ENCODE data around the gene MEF2C.

The MEF2C gene

GRCh38 chr5:88677943-88678769, 204.8 kb downstream of the MEF2C start:
- H3K9me3 Mint-ChIP-seq: no peaks in the 10 kb centered on the region
- H3K4me1 Mint-ChIP-seq (ENCODE audit: low read depth): peaks cover 41% of the 10 kb centered on the region
- peaks cover 87% of the 10 kb centered on the region for H3K27me3 Mint-ChIP-seq
- H3K4me3 Mint-ChIP-seq: no peak overlapping the region
- peaks cover 4% of the 10 kb centered on the region for H3K36me3 Mint-ChIP-seq (ENCODE audit: low read depth)
- no peak overlapping the region for H3K27ac Mint-ChIP-seq

GRCh38 chr5:88677376-88677895, 205.5 kb downstream of the MEF2C start:
- H3K9me3 Mint-ChIP-seq: no peaks in the 10 kb centered on the region
- no peak overlapping the region for H3K27ac Mint-ChIP-seq
- H3K27me3 Mint-ChIP-seq: peaks cover 86% of the 10 kb centered on the region
- no peak overlapping the region for H3K4me3 Mint-ChIP-seq
- peaks cover 41% of the 10 kb centered on the region for H3K4me1 Mint-ChIP-seq (ENCODE audit: low read depth)
- H3K36me3 Mint-ChIP-seq (ENCODE audit: low read depth): peaks cover 4% of the 10 kb centered on the region

- Mint-ChIP-seq H3K9me3 (no peaks in the 10 kb centered on the region), H3K27ac (peak overlapping the region; percentile 3), H3K4me1 (ENCODE audit: low read depth) (peaks cover 41% of the 10 kb centered on the region), H3K27me3 (peaks cover 87% of the 10 kb centered on the region), H3K36me3 (ENCODE audit: low read depth) (peaks cover 4% of the 10 kb centered on the region), H3K4me3 (peak overlapping the region; percentile 33)
Measured at GRCh38 chr5:88676637-88677375, 206.2 kb downstream of the MEF2C start.

DNA sequence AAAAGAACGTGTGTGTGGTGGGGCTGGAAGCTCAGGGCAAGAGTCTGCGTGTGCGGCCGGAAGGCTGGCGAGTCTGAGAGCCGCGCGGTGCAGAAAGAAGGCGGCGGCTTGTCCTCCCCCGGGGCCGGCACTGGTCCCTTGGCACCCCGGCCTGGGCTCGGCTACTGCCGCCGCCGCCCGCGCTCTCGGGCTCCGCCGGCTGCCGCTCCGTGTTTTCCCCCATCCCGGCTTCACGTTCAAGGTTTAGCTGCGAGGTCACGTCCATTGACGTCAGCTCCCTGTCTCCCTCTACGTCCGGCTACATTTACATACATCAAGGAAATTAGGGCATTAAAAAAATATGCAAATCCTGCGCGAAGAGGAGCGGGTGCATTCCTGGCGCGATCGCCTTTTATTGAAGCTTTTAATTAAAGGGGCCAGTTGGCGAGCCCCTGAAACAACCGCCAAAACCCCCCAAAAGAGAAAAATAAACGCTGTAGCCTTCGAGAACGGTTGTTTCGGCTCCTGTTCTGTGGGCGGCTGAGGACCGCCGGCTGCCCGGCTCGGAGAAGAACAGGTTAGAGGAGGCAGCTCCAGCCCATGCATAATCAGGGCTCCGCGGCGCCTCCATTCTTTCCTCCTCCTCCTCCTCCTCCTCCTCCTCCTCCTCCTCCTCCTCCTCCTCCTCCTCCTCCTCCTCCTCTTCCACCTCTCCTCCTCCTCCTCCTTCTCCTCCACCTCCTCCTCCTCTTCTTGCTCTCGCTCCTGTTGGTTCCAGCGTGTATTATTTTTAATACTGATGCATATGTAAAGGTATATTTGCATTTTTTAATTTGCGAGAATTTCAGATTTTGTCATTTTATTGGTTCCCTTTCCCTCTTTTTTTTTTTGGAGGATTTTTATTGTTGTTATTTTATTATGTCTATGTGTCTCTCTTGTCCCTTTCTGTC, 207.0 kb downstream of the MEF2C start:
- no peaks in the 10 kb centered on the region for H3K9me3 Mint-ChIP-seq
- peaks cover 87% of the 10 kb centered on the region for H3K27me3 Mint-ChIP-seq
- H3K4me1 Mint-ChIP-seq (ENCODE audit: low read depth): peaks cover 41% of the 10 kb centered on the region
- H3K27ac Mint-ChIP-seq: peak overlapping the region; percentile 33
- peaks cover 4% of the 10 kb centered on the region for H3K36me3 Mint-ChIP-seq (ENCODE audit: low read depth)
- peak overlapping the region; percentile 74 for H3K4me3 Mint-ChIP-seq

DNA sequence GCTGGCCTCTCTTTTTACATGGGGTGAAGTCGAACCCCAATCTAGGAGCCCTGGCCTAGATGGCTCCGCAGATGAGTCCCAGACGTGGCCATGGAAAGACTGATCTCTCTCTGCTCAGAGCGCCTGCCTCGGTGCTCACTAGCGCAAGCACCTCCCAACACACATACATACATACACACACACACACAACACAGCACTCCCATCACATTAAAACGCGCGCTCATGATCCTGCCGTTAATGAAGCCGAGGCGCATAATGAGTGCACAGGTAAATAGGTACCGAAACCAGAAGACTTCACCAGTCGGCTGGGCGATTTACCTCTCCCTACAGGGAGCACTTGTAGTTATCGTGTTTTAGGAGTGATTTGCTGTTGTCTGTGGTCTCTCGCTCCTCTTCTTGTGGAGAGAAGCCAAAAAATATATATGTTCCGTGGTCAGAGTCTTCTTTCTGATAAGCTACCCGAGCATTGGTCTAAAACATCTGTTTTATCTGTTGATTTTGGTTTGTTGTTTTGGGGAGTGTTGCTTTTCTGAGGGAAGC, 207.7 kb downstream of the MEF2C start:
- H3K4me3 Mint-ChIP-seq: peak overlapping the region; percentile 74
- peaks cover 4% of the 10 kb centered on the region for H3K36me3 Mint-ChIP-seq (ENCODE audit: low read depth)
- peaks cover 87% of the 10 kb centered on the region for H3K27me3 Mint-ChIP-seq
- H3K4me1 Mint-ChIP-seq (ENCODE audit: low read depth): peaks cover 37% of the 10 kb centered on the region
- H3K9me3 Mint-ChIP-seq: no peaks in the 10 kb centered on the region
- peak overlapping the region; percentile 33 for H3K27ac Mint-ChIP-seq

DNA sequence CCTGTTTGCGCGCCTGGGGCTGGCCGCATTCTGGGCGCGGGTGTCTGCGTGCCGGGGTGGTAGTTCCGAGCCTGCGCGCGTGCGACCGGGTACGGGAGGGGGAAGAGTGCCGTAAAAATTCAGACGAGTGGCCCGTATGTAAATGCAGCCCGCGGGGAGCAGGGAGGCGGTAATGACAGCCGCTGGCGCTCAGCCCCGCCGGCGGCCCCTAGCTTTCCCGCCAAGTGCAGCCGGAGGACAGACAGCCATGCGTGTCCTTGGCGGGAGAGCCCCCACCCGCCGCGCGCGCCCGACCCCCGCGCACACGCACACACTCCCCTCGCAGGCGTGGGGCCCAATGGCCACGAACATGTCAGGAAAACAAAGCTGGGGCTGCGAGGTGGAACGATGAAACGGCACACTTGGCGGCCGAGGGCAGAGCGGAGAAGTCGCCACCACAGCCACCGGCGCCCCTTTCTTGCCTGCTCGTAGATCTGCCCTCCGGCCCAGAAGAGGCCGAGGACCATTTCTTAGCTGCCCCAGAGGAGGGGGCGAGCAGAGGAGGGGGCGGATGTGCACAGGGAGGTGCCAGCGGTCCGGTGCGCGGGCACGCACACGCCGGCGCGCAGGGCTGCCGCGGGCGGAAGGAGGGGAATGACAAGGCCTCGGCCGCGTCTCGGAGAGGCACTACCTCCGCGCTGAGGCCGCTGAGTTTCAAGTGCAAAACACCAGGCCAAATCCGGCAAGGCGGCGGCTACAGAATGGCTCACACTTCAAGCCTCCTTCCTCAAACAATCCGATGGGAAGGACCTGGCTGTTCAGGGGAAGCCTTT, 208.4 kb downstream of the MEF2C start:
- peaks cover 91% of the 10 kb centered on the region for H3K27me3 Mint-ChIP-seq
- H3K27ac Mint-ChIP-seq: no peak overlapping the region
- H3K4me1 Mint-ChIP-seq (ENCODE audit: low read depth): peaks cover 36% of the 10 kb centered on the region
- no peaks in the 10 kb centered on the region for H3K9me3 Mint-ChIP-seq
- H3K36me3 Mint-ChIP-seq (ENCODE audit: low read depth): peaks cover 3% of the 10 kb centered on the region
- H3K4me3 Mint-ChIP-seq: peak overlapping the region; percentile 74

DNA sequence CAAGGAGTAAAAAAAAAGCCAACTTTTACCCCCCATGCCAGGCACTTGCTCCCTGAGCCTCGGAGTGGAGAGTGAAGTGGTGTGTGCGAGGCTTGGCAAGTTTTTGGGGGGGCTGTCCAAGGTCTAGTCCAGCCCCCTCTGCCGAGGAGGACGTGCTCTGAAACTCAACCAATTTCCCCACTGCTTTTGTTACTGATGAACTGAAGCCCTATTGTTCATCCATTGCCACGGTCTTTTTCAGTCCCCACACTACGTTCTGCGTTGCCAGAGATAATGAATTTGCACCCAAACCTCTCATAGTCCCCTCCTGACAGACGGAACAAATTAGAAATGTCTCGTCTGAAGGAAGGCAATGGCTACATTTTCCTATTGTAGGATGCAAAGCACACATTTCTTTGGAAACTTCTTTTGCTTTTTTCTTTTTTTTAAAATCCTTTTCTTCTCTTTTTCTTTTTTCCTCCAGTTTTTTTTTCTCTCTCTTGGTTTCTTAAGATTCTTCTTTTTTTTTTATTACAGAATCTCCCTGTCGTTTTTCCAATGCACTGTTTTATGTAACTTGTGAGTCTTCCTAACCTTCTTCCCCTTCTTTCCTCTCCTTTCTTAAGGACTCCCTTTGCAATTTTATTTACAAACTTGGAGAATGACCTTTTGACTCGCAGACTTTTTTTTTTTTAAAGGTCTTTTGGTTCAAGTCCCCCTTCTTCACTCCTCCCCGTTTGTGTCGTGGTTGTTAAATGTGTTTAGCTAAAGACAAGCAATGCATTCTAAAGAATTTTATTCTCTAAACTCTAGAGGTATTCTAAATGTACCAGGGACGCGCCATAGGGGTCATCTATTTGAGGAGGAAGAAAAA, 209.5 kb downstream of the MEF2C start:
- H3K4me3 Mint-ChIP-seq: peak overlapping the region; percentile 47
- H3K4me1 Mint-ChIP-seq (ENCODE audit: low read depth): peaks cover 27% of the 10 kb centered on the region
- peaks cover 2% of the 10 kb centered on the region for H3K9me3 Mint-ChIP-seq
- H3K36me3 Mint-ChIP-seq (ENCODE audit: low read depth): no peaks in the 10 kb centered on the region
- peak overlapping the region; percentile 49 for H3K27ac Mint-ChIP-seq
- H3K27me3 Mint-ChIP-seq: peaks cover 91% of the 10 kb centered on the region

DNA sequence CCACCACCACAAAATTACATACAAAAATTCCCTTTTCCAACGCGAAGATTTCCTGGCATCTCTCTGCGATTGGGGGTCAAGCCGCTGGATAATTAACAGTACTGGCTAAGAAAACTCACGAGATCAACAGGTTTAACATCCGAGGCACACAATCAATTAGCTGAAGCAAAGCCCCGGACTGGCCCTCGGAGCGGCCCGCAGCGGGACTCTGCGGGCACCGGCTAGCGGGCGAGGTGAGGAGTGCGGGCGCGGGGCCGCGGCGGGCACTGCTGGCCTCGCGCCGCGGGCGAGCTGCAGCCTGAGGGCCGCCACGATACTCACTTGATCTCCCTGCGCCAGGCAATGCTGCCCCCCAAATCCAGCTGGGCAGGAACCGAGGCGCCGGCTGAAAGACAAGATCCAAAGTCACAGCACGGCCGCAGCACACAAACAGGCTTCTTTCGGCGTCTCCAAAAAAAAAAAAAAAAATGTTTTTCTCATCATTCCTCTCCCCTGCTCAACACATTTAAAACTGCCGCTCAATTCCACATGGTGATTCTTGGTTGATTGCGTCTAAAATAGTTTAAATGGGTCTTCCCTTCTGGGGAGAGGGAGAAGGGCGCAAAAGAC, 210.2 kb downstream of the MEF2C start:
- peaks cover 93% of the 10 kb centered on the region for H3K27me3 Mint-ChIP-seq
- H3K27ac Mint-ChIP-seq: no peak overlapping the region
- no peaks in the 10 kb centered on the region for H3K36me3 Mint-ChIP-seq (ENCODE audit: low read depth)
- peaks cover 4% of the 10 kb centered on the region for H3K9me3 Mint-ChIP-seq
- H3K4me1 Mint-ChIP-seq (ENCODE audit: low read depth): peaks cover 29% of the 10 kb centered on the region
- peak overlapping the region; percentile 47 for H3K4me3 Mint-ChIP-seq

DNA sequence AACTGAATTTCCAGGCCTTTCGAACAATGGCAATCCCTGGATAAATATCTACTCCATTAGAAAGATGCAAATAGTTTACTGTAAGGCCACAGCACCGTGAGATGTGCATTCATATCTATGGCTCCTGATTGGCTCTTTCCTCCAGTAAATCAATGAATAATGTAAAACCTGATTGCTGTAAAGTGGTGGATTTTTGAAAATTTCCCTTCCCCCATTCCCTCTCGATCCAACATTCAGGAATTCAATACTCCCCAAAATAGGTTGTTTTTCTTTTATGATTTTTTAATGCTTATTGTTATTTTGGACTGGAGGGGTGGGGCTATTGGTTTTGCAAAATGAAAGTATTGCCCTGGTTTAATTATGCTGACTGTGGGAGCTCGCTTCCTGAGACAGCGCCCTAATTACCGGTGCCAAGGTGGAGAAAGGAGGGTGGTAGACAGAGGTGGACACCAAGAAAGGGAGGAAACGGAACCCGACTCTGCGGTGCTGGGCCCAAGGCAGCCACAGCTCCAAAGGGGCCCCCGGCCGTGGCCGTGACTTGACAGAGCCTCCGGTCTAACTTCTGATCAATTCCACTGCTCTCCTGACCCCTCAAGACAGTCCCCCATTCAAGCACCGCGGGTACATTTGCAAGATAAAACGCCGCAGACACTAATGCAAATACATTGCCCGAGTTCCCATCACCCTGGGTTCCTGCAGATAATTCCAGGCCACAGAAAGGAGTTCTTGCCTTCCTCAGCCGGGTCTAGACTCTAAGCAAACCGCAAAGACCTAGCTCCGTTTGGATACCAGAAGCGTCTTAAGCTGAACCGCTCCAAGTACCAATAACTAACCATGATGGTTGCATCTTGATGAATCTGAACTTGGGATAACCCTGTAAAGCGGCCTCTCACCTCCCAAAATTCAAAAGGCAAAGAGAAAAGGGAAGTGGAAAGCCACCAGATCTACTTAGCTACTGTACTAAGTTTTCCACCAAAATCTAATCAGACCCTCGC, 211.2 kb downstream of the MEF2C start:
- H3K4me3 Mint-ChIP-seq: no peak overlapping the region
- peaks cover 4% of the 10 kb centered on the region for H3K9me3 Mint-ChIP-seq
- peaks cover 2% of the 10 kb centered on the region for H3K36me3 Mint-ChIP-seq (ENCODE audit: low read depth)
- peaks cover 95% of the 10 kb centered on the region for H3K27me3 Mint-ChIP-seq
- H3K27ac Mint-ChIP-seq: no peak overlapping the region
- peaks cover 39% of the 10 kb centered on the region for H3K4me1 Mint-ChIP-seq (ENCODE audit: low read depth)

GRCh38 chr5:88671106-88671504, 211.9 kb downstream of the MEF2C start:
- Mint-ChIP-seq H3K27me3 (peaks cover 96% of the 10 kb centered on the region), H3K9me3 (peaks cover 4% of the 10 kb centered on the region), H3K4me1 (ENCODE audit: low read depth) (peaks cover 41% of the 10 kb centered on the region), H3K36me3 (ENCODE audit: low read depth) (peaks cover 8% of the 10 kb centered on the region), H3K27ac (no peak overlapping the region), H3K4me3 (no peak overlapping the region)

DNA sequence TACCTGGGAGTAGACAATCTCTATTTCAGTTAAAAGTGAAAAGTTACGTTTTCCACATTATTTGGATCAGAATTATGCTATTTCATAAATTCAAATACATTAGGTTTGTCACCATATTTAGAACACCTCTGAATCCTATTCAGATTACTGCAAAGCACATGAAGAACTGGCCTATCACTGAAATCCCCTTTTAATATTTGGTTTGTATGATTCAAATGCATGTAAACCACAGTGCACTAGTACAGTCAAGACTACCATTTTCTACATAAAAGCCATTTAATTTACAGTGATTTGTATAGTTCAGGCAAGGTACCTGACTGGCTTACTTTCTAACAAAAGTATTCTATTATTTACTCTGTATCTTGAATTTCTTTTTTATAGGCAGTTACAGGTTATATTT, 212.5 kb downstream of the MEF2C start:
- Mint-ChIP-seq H3K27ac (no peak overlapping the region), H3K4me3 (no peak overlapping the region), H3K9me3 (peaks cover 4% of the 10 kb centered on the region), H3K27me3 (peaks cover 97% of the 10 kb centered on the region), H3K36me3 (ENCODE audit: low read depth) (peaks cover 9% of the 10 kb centered on the region), H3K4me1 (ENCODE audit: low read depth) (peaks cover 39% of the 10 kb centered on the region)
